GM19395 (cell line): Measurements from ENCODE around the gene CST7.
"Not testable (repeated sequence)": the region's sequence is repeated elsewhere in the genome, so short reads cannot be mapped to it uniquely, and the experiment has no call there.

Experiments used
- ATAC-seq: cut with Tn5 transposase; IDR thresholded peaks from one replicate; pipeline ENCODE4 v1.9.1; 2021; ENCODE audit warnings: mild to moderate bottlenecking, moderate library complexity; ENCODE audit not compliant: unreplicated experiment

The CST7 gene

GRCh38 chr20:24998631-24999445 is 49.8 kb downstream of the CST7 start:
- ATAC-seq = no peak

GRCh38 chr20:24999568-24999967 is 50.5 kb downstream of the CST7 start:
- no peak for ATAC-seq

GRCh38 chr20:25000268-25000801 is 51.3 kb downstream of the CST7 start:
- no peak for ATAC-seq

GRCh38 chr20:25001323-25001722 is 52.3 kb downstream of the CST7 start:
- not testable (repeated sequence) for ATAC-seq

- no peak for ATAC-seq
Measured at GRCh38 chr20:25003002-25003401, 53.9 kb downstream of the CST7 start.

GRCh38 chr20:25005220-25005619 is 56.2 kb downstream of the CST7 start:
- no peak for ATAC-seq

GRCh38 chr20:25005661-25006060 is 56.6 kb downstream of the CST7 start:
- no peak for ATAC-seq

- no peak for ATAC-seq
Measured at GRCh38 chr20:25006431-25007167, 57.5 kb downstream of the CST7 start.

GRCh38 chr20:25007491-25008305 is 58.6 kb downstream of the CST7 start:
- ATAC-seq = no peak

GRCh38 chr20:25008388-25009217 is 59.5 kb downstream of the CST7 start:
- no peak for ATAC-seq
